Measurements from ENCODE around the gene RADIL. TPM values are rescaled to one million over a fixed set of nuclear protein-coding genes. Genes with fewer than 3 reads are reported as not detected.
"Not testable (repeated sequence)": the region's sequence is repeated elsewhere in the genome, so short reads cannot be mapped to it uniquely, and the experiment has no call there.

RADIL gene
- total RNA-seq, 4 donors from 2014 or later, result 2.1 to 6.8 (median 3.6) TPM

DNA sequence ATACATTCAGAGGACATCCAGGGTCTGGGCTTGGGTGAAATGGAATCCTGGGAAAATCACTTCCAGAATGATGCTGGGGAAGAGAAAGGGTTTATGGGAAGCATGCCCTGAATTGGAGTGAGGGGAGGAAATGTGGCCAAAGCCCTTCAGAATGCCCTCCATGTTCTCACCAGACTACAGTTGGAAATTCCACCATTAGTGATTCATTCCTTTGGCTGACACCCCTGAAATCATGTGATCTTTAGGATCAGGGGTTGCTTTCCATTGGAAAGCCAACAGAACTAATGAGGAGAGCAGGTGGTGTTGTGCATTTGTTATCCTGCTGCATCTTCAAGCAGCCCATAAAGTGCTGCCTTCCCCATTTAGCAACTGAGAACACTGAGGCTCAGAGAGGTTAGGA is 20.8 kb upstream of the RADIL start:
- Histone ChIP-seq H3K9me3 (no peaks in the 10 kb centered on the region), H3K4me1 (no peaks in the 10 kb centered on the region), H3K27me3 (peaks cover 31% of the 10 kb centered on the region), H3K4me3 (no peak overlapping the region), H3K36me3 (no peaks in the 10 kb centered on the region), H3K27ac (no peak overlapping the region)
- TF ChIP-seq EP300 (IDR thresholded peaks at IDR 0.05) (no peak), POLR2A (IDR thresholded peaks at IDR 0.05) (no peak), POLR2AphosphoS5 (IDR thresholded peaks at IDR 0.05) (no peak)
- TF ChIP-seq, protein P1, sequence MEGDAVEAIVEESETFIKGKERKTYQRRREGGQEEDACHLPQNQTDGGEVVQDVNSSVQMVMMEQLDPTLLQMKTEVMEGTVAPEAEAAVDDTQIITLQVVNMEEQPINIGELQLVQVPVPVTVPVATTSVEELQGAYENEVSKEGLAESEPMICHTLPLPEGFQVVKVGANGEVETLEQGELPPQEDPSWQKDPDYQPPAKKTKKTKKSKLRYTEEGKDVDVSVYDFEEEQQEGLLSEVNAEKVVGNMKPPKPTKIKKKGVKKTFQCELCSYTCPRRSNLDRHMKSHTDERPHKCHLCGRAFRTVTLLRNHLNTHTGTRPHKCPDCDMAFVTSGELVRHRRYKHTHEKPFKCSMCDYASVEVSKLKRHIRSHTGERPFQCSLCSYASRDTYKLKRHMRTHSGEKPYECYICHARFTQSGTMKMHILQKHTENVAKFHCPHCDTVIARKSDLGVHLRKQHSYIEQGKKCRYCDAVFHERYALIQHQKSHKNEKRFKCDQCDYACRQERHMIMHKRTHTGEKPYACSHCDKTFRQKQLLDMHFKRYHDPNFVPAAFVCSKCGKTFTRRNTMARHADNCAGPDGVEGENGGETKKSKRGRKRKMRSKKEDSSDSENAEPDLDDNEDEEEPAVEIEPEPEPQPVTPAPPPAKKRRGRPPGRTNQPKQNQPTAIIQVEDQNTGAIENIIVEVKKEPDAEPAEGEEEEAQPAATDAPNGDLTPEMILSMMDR (IDR thresholded peaks at IDR 0.05), result no peak
- DNase-seq (ENCODE audit: low spot score in 2 of 2), result no peak

DNA sequence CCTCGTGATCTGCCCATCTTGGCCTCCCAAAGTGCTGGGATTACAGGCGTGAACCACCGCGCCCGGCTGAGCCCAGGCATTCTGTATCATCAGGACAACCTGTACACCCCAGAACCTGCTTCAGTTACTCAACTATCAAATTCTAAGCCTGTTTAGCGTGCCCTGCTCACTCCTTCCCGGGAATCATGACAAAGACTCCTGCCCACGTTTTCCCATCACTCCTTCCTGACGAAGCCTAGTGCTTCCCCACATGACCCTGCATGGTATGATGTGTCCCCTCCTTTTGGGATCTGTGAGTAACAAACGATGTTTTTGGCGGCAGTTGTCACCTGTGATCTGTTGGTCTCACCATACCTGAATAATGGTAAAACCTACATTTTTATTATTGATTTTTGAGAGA is 12.2 kb upstream of the RADIL start:
- H3K4me3 ChIP-seq, result no peak overlapping the region
- no peak for DNase-seq (ENCODE audit: low spot score in 2 of 2)
- no peaks in the 10 kb centered on the region for H3K27me3 ChIP-seq
- H3K4me1 ChIP-seq, result no peaks in the 10 kb centered on the region
- WGBS, result 92% methylated on average over 11 of the region's 11 CpGs
- H3K36me3 ChIP-seq, result no peaks in the 10 kb centered on the region
- no peak overlapping the region for H3K27ac ChIP-seq
- no peaks in the 10 kb centered on the region for H3K9me3 ChIP-seq
- TF ChIP-seq, protein P1 (IDR thresholded peaks at IDR 0.05), result no peak
- TF ChIP-seq EP300 (IDR thresholded peaks at IDR 0.05) (no peak), POLR2A (IDR thresholded peaks at IDR 0.05) (no peak), POLR2AphosphoS5 (IDR thresholded peaks at IDR 0.05) (no peak)

DNA sequence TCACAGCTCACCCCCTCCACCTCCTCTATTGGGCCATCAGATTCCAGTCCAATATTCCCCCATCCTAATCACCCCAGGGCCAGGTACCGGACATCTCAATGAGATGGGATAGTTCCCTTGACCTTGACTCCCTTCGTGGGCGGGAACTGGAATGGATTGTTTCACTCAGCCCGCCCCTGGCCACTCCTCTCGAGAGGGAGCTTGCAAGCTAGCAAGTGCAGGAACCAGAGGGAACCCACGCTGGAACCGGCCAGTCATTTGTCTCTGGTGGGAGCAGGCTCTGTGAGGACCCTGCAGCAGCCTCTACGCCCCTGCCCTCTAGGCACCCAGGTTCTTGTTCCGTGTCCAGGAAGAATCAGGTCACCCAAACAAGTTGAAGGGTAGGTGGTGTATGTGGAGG is 11.0 kb upstream of the RADIL start:
- Histone ChIP-seq H3K9me3 (no peaks in the 10 kb centered on the region), H3K27me3 (no peaks in the 10 kb centered on the region), H3K4me3 (no peak overlapping the region), H3K4me1 (no peaks in the 10 kb centered on the region), H3K36me3 (no peaks in the 10 kb centered on the region), H3K27ac (no peak overlapping the region)
- no peak for DNase-seq (ENCODE audit: low spot score in 2 of 2)
- WGBS, result 88% methylated on average over 6 of the region's 9 CpGs
- no peak for TF ChIP-seq POLR2AphosphoS5 (IDR thresholded peaks at IDR 0.05)
- no peak for TF ChIP-seq EP300 (IDR thresholded peaks at IDR 0.05)
- TF ChIP-seq, protein P1 (IDR thresholded peaks at IDR 0.05), result no peak
- no peak for TF ChIP-seq POLR2A (IDR thresholded peaks at IDR 0.05)

DNA sequence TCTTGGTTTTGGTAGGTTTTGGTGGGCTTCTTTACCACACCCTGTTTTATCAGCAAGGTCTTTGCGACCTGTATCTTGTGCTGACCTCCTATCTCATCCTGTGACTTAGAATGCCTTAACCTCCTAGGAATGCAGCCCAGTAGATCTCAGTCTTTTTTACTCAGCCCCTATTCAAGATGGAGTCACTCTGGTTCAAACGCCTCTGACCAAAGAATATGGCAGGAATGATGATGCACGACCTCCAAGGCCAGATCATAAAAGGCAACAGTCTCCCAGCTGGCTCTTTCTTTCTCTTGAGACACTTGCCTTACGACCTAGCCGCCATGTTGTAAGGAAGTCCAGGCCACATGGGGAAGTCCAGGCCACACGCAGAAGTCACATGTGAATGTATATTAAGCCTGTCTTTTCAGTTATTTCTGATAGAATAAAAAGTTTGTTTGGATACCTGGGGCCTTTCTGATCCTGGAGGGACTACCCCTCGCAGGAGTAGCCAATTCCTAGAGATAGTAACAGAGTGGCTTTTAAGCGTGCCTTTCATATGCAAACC is 10.5 kb upstream of the RADIL start:
- TF ChIP-seq POLR2AphosphoS5 (IDR thresholded peaks at IDR 0.05) (no peak), POLR2A (IDR thresholded peaks at IDR 0.05) (no peak), EP300 (IDR thresholded peaks at IDR 0.05) (no peak)
- TF ChIP-seq, protein P1 (IDR thresholded peaks at IDR 0.05), result no peak
- no peak overlapping the region for H3K4me3 ChIP-seq
- H3K27ac ChIP-seq, result no peak overlapping the region
- H3K36me3 ChIP-seq, result no peaks in the 10 kb centered on the region
- no peaks in the 10 kb centered on the region for H3K9me3 ChIP-seq
- H3K27me3 ChIP-seq, result no peaks in the 10 kb centered on the region
- no peaks in the 10 kb centered on the region for H3K4me1 ChIP-seq
- 89% methylated on average over 8 of the region's 8 CpGs for WGBS
- no peak for DNase-seq (ENCODE audit: low spot score in 2 of 2)

DNA sequence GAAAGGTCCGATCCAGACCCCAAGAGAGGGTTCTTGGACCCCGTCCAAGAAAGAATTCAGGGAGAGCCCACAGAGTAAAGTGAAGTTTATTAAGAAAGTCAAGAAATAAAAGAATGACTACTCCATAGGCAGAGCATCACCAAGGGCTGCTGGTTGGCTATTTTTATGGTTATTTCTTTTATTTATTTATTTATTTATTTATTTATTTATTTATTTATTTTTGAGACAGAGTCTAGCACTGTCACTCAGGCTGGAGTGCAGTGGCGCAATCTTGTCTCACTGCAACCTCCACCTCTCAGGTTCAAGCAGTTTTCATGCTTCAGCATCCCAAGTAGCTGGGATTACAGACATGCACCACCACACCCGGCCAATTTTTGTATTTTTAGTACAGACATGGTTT is 9.7 kb upstream of the RADIL start:
- not testable (repeated sequence) for H3K36me3 ChIP-seq; DNase-seq (ENCODE audit: low spot score in 2 of 2); H3K27ac ChIP-seq; H3K4me1 ChIP-seq; H3K4me3 ChIP-seq; H3K27me3 ChIP-seq; H3K9me3 ChIP-seq
- WGBS, result 80% methylated on average over 4 of the region's 4 CpGs

DNA sequence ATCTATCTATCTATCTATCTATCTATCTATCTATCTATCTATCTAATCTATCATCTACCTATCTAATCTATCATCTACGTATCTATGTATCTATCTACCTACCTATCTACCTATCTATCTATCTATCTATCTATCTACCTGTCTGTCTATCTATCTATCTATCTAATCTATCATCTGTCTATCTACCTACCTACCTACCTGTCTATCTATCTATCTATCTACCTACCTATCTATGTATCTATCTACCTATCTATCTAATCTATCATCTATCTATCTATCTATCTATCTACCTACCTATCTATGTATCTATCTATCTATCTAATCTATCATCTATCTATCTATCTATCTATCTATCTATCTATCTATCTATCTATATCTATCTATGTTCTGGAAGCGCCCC is 8.0 kb upstream of the RADIL start:
- H3K4me1 ChIP-seq; H3K9me3 ChIP-seq; H3K4me3 ChIP-seq; H3K27me3 ChIP-seq; DNase-seq (ENCODE audit: low spot score in 2 of 2); H3K27ac ChIP-seq; H3K36me3 ChIP-seq: not testable (repeated sequence)
- 50% methylated on average over 2 of the region's 2 CpGs for WGBS
